ENCODE data around the gene EVA1A. TPM values are rescaled to one million over a fixed set of nuclear protein-coding genes. Genes with fewer than 3 reads are reported as not detected.

Gene EVA1A
- total RNA-seq, 1 experiment from 2014 or later: 10.8 TPM

DNA sequence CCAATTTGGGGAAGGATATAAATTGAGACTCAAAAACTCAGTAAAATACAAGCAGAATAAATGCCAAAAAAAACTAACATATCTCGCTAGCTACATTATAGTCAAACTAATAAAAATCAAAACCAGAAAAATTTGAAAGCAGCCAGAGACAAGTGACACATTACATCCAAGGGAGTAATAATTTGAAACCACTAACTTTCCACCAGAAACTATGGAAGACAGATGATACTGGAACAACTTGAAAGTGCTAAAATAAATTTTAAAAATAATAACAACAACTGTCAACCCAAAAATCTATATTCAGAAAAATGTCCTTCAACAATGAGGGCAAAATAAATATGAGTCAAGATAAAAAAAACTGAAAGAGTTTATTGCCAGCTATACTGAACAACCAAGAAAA is 110.7 kb downstream of the EVA1A start:
- H3K4me2 ChIP-seq: no peak overlapping the region
- no peaks in the 10 kb centered on the region for H3F3A ChIP-seq (ENCODE audit: insufficient read depth, low read depth)
- ChIA-PET CTCF (interaction anchor here (0.6 kb wide), 1 partner anchor 367 kb away, joined by 3 read pairs; no protein-coding TSS in a partner anchor), POLR2A (ENCODE audit: unreplicated experiment) (no interaction called here)
- DNase-seq: no peak
- no peak overlapping the region for H2AFZ ChIP-seq
- no peak overlapping the region for H3K27ac ChIP-seq
- no peaks in the 10 kb centered on the region for H3K79me2 ChIP-seq (ENCODE audit: low read depth)
- H3K4me1 ChIP-seq (replicated peaks; ENCODE audit: insufficient read depth): no peaks in the 10 kb centered on the region
- no peak overlapping the region for H3K4me3 ChIP-seq
- no TSS peak for BruUV-seq (replicated peaks)
- peaks cover 11% of the 10 kb centered on the region; the same call in 1 of the 2 replicates for H3K9me3 ChIP-seq (ENCODE audit: insufficient read depth, low read depth)
- H3K27me3 ChIP-seq (ENCODE audit: insufficient read depth, low read depth): no peaks in the 10 kb centered on the region
- no peak for TF ChIP-seq EZH2 (IDR thresholded peaks at IDR 0.05; ENCODE audit: low read depth)
- TF ChIP-seq, protein P1, sequence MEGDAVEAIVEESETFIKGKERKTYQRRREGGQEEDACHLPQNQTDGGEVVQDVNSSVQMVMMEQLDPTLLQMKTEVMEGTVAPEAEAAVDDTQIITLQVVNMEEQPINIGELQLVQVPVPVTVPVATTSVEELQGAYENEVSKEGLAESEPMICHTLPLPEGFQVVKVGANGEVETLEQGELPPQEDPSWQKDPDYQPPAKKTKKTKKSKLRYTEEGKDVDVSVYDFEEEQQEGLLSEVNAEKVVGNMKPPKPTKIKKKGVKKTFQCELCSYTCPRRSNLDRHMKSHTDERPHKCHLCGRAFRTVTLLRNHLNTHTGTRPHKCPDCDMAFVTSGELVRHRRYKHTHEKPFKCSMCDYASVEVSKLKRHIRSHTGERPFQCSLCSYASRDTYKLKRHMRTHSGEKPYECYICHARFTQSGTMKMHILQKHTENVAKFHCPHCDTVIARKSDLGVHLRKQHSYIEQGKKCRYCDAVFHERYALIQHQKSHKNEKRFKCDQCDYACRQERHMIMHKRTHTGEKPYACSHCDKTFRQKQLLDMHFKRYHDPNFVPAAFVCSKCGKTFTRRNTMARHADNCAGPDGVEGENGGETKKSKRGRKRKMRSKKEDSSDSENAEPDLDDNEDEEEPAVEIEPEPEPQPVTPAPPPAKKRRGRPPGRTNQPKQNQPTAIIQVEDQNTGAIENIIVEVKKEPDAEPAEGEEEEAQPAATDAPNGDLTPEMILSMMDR (conservative IDR thresholded peaks at IDR 0.05): no peak
- H4K20me1 ChIP-seq (ENCODE audit: insufficient read depth): no peaks in the 10 kb centered on the region
- H3K36me3 ChIP-seq (ENCODE audit: low read depth): no peaks in the 10 kb centered on the region
- intact Hi-C loops (cut with micrococcal nuclease; ENCODE audit: unreplicated experiment): no loop called here
- no peaks in the 10 kb centered on the region for H3K9me2 ChIP-seq (ENCODE audit: insufficient read depth)

DNA sequence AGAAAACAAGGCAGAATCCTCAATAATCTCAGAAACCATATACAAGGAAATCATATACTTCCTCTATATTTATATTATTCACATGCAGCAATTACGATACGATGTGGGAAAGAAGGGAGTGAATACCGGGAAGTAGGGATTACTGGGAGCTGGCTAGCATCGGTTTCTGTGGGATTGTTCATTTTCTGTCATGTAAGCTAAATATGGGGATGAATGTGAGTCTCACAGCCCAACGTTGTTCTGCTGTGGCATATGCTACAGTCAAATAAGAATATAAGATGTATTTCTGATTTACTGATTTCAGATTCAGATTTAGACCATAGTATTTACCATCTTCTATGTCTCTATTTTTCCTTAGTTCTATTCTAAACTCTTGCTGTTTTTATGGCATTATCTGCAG is 113.6 kb downstream of the EVA1A start:
- no peak overlapping the region for H3K4me2 ChIP-seq
- peaks cover 11% of the 10 kb centered on the region; the same call in 1 of the 2 replicates for H3K9me3 ChIP-seq (ENCODE audit: insufficient read depth, low read depth)
- no peak overlapping the region for H3K27ac ChIP-seq
- CTCF ChIA-PET: no interaction called here
- intact Hi-C loops (cut with micrococcal nuclease; ENCODE audit: unreplicated experiment): no loop called here
- BruUV-seq (replicated peaks): no TSS peak
- H3K36me3 ChIP-seq (ENCODE audit: low read depth): no peaks in the 10 kb centered on the region
- no peaks in the 10 kb centered on the region for H3K79me2 ChIP-seq (ENCODE audit: low read depth)
- 0 out of 2 replicates have a peak, but pooled peaks cover 4% of the 10 kb centered on the region for H3K27me3 ChIP-seq (ENCODE audit: insufficient read depth, low read depth)
- no peak overlapping the region for H3K4me3 ChIP-seq
- POLR2A ChIA-PET (ENCODE audit: unreplicated experiment): no interaction called here
- H3K4me1 ChIP-seq (replicated peaks; ENCODE audit: insufficient read depth): no peaks in the 10 kb centered on the region
- no peak for DNase-seq
- no peaks in the 10 kb centered on the region for H3F3A ChIP-seq (ENCODE audit: insufficient read depth, low read depth)
- no peaks in the 10 kb centered on the region for H3K9me2 ChIP-seq (ENCODE audit: insufficient read depth)
- no peaks in the 10 kb centered on the region for H4K20me1 ChIP-seq (ENCODE audit: insufficient read depth)
- H2AFZ ChIP-seq: no peak overlapping the region
- TF ChIP-seq EZH2 (IDR thresholded peaks at IDR 0.05; ENCODE audit: low read depth): no peak
- TF ChIP-seq, protein P1 (conservative IDR thresholded peaks at IDR 0.05): no peak

Other genes with a start within 250 kb of the EVA1A start
- 46.5 and 51.0 TPM in 2 replicates for gene MRPL19, start 85.8 kb upstream of the EVA1A start, total RNA-seq (2021)
- 15.7 and 20.0 TPM in 2 replicates for gene GCFC2, start 150.0 kb upstream of the EVA1A start, total RNA-seq (2021)